Rectal smooth muscle tissue (tissue), 1 donor: ENCODE measurements around the gene PCCA.
"Not testable (repeated sequence)": the region's sequence is repeated elsewhere in the genome, so short reads cannot be mapped to it uniquely, and the experiment has no call there.

Source experiments
- H3K27ac ChIP-seq: one replicate; pipeline ENCODE4 v1.7.0; 2013; ENCODE audit warnings: low read depth, low read length, inconsistent platforms
- H3K27me3 ChIP-seq: one replicate; pipeline ENCODE4 v1.7.0; 2013; ENCODE audit warnings: low read length; ENCODE audit not compliant: control insufficient read depth, insufficient read depth
- H3K36me3 ChIP-seq: one replicate; pipeline ENCODE4 v1.7.0; 2013; ENCODE audit warnings: low read length; ENCODE audit not compliant: control insufficient read depth, insufficient read depth
- H3K4me1 ChIP-seq: one replicate; pipeline ENCODE4 v1.7.0; 2013; ENCODE audit warnings: low read length; ENCODE audit not compliant: control insufficient read depth, insufficient read depth
- H3K4me3 ChIP-seq: one replicate; pipeline ENCODE4 v1.7.0; 2013; ENCODE audit warnings: low read length
- H3K9ac ChIP-seq: one replicate; pipeline ENCODE4 v1.7.0; 2013; ENCODE audit warnings: low read length

Gene PCCA

GRCh38 chr13:100212904-100213553, 124.1 kb downstream of the PCCA start:
- Histone ChIP-seq H3K4me3 (no peak overlapping the region), H3K36me3 (no peaks in the 10 kb centered on the region), H3K27me3 (no peaks in the 10 kb centered on the region), H3K27ac (no peak overlapping the region), H3K9ac (no peak overlapping the region), H3K4me1 (no peaks in the 10 kb centered on the region)

DNA sequence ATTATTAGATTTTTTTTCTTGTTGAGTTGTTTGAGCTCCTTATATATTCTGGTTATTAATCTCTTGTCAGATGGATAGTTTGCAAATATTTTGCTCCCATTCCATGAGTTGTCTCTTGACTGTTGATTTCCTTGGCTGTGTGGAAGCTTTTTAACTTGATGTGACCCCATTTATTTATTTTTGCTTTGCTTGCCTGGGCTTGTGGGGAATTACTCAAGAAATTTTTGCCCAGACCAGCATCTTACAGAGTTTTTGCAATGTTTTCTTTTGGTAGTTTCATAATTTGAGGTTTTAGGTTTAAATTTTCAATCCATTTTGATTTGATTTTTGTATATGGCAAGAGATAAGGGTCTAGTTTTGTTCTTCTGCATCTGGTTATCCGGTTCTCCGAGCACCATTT, 124.7 kb downstream of the PCCA start:
- no peak overlapping the region for H3K9ac ChIP-seq
- no peak overlapping the region for H3K27ac ChIP-seq
- no peaks in the 10 kb centered on the region for H3K27me3 ChIP-seq
- no peaks in the 10 kb centered on the region for H3K36me3 ChIP-seq
- H3K4me1 ChIP-seq, result no peaks in the 10 kb centered on the region
- H3K4me3 ChIP-seq, result no peak overlapping the region

- H3K27ac ChIP-seq, result no peak overlapping the region
- H3K4me1 ChIP-seq, result no peaks in the 10 kb centered on the region
- no peaks in the 10 kb centered on the region for H3K36me3 ChIP-seq
Observed at GRCh38 chr13:100214886-100215285, 126.0 kb downstream of the PCCA start.

DNA sequence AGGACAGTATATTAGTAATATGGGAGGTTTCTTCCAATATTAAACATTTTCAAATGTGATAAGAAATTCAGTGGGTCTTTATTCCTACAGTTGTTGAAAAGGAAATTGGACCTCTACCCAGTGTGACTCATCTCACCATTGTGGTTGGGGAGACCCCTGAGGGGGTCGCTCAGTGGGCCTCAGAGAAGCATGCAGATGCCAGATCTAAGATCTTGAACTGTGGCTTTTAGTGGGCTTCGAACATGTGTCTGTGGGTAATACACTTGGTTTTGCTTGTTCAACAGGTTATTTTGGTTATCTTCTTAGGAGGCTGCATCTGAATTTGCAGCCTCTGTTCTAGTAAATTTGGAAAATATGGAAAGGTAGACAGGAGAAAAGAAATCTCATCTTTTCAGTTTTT, 132.3 kb downstream of the PCCA start:
- Histone ChIP-seq H3K9ac (no peak overlapping the region), H3K4me1 (no peaks in the 10 kb centered on the region), H3K27me3 (no peaks in the 10 kb centered on the region), H3K36me3 (no peaks in the 10 kb centered on the region), H3K27ac (no peak overlapping the region), H3K4me3 (no peak overlapping the region)

More at GRCh38 chr13:100214886-100215285, 126.0 kb downstream of the PCCA start:
- Histone ChIP-seq H3K4me3 (no peak overlapping the region), H3K9ac (no peak overlapping the region), H3K27me3 (no peaks in the 10 kb centered on the region)

DNA sequence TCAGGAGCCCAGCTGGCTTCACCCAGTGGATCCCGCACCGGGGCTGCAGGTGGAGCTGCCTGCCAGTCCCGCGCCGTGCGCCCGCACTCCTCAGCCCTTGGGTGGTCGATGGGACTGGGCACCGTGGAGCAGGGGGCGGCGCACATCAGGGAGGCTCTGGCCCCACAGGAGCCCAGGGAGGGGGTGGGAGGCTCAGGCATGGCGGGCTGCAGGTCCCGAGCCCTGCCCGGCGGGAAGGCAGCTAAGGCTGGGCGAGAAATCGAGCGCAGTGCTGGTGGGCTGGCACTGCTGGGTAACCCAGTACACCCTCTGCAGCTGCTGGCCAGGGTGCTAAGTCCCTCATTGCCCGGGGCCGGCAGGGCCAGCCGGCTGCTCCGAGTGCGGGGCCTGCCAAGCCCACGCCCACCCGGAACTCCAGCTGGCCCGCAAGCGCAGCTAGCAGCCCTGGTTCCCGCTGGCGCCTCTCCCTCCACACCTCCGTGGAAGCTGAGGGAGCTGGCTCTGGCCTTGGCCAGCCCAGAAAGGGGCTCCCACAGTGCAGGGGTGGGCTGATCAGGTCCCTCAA, 135.2 kb downstream of the PCCA start:
- not testable (repeated sequence) for H3K4me3 ChIP-seq, H3K4me1 ChIP-seq, H3K9ac ChIP-seq, H3K27me3 ChIP-seq, H3K36me3 ChIP-seq, H3K27ac ChIP-seq

DNA sequence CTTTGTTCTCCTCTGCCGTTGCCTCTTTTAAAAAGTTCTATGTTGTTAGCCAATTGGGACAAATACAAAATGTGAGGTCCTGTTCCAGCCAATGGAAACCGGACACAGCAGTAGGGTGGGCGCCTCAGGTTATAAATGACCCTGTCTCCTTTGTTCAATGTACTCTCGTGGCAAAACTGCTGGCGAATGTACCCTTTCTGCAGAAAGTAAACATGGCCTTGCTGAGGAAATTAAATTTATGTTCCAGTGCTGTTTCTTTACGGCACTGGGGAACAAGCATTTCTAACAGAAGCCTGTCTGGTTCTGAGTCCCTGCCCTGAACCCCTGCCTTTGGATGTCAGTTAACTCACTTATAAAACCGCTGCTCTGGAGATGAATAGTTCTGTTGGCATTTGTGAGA, 140.7 kb downstream of the PCCA start:
- Histone ChIP-seq H3K4me3 (no peak overlapping the region), H3K9ac (no peak overlapping the region), H3K27ac (no peak overlapping the region), H3K36me3 (no peaks in the 10 kb centered on the region), H3K27me3 (no peaks in the 10 kb centered on the region), H3K4me1 (no peaks in the 10 kb centered on the region)

GRCh38 chr13:100230769-100231149, 141.9 kb downstream of the PCCA start:
- Histone ChIP-seq H3K36me3 (no peaks in the 10 kb centered on the region), H3K27ac (no peak overlapping the region), H3K4me1 (no peaks in the 10 kb centered on the region), H3K9ac (no peak overlapping the region), H3K27me3 (no peaks in the 10 kb centered on the region), H3K4me3 (no peak overlapping the region)

- H3K4me3 ChIP-seq, result no peak overlapping the region
- H3K27me3 ChIP-seq, result no peaks in the 10 kb centered on the region
- no peak overlapping the region for H3K27ac ChIP-seq
Observed at GRCh38 chr13:100231176-100231575, 142.3 kb downstream of the PCCA start.

DNA sequence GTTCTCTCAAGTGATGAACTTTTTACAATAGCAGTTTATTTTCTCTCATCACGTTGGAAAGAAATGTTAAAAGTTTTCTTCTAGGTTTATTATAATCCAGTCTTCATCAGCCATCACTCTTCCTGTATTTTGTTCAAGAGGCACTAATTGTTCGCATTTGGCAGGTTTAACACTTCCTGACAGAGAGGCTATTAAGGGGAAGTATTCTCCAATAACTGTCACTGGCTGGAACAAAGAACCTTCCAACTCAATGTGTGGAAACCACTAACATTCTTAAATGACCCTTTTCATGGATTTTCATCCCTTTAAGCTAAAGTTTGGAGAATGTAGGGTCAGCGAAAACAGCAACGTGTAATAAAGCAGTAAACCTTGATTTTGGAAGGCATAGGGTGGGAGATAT, 145.1 kb downstream of the PCCA start:
- no peaks in the 10 kb centered on the region for H3K36me3 ChIP-seq
- no peaks in the 10 kb centered on the region for H3K4me1 ChIP-seq
- no peak overlapping the region for H3K4me3 ChIP-seq
- no peaks in the 10 kb centered on the region for H3K27me3 ChIP-seq
- no peak overlapping the region for H3K27ac ChIP-seq
- no peak overlapping the region for H3K9ac ChIP-seq

More at GRCh38 chr13:100231176-100231575, 142.3 kb downstream of the PCCA start:
- no peaks in the 10 kb centered on the region for H3K36me3 ChIP-seq
- no peak overlapping the region for H3K9ac ChIP-seq
- H3K4me1 ChIP-seq, result no peaks in the 10 kb centered on the region

DNA sequence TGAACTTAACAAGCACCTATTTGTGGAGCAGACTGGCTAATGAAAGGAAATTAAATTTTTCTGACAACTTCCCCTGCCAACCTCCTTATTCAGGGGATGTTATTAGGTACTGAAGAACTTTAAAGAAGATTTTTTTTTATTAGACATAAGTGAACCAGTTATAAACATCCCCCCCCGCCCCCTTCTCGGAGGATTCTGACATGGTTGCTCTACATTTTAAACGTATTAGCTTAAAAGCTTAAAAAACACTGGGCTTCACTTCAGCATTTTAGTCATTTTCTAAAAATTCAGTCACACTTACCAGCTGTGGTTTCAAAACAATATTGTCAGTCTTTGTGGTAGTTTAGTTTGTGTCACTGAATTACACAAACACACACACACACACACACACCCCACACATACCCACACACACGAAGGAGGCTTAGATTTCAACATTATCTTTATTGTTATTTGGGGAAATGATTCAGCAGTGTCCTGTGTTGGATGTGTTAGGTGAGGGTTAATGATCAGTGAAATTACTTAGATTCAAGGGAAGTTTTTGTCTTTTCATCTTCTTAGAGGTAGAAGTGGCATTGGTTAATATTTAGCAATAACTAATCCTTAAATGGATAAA, 145.7 kb downstream of the PCCA start:
- Histone ChIP-seq H3K4me1 (no peaks in the 10 kb centered on the region), H3K36me3 (no peaks in the 10 kb centered on the region), H3K9ac (no peak overlapping the region), H3K4me3 (no peak overlapping the region), H3K27me3 (no peaks in the 10 kb centered on the region), H3K27ac (no peak overlapping the region)

DNA sequence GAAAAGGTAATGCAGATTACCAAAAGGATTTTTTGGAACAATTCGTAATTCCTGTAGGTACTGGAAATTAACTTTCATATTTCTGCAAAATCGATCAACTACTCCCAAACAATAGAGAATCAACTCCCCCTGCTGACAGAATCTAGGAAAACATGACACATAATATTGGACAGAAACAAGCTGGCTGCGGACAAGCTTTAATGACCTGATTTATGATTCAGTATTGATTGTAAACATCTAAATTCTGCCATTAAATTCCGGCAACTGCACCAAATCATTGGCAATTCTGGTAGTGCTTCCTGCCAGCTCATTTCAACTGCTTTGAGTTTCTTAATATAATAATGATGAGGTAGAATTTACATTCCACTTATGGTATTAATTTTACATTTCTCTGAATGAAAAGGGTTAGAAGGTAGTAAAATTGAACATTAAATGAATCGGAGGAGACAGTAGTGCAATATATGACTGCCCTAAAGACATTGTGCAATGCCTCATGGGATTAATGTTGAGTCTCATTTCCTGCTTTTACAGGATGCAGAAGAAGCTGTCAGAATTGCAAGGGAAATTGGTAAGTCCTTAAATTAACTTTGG, 146.5 kb downstream of the PCCA start:
- H3K36me3 ChIP-seq, result no peaks in the 10 kb centered on the region
- no peak overlapping the region for H3K4me3 ChIP-seq

DNA sequence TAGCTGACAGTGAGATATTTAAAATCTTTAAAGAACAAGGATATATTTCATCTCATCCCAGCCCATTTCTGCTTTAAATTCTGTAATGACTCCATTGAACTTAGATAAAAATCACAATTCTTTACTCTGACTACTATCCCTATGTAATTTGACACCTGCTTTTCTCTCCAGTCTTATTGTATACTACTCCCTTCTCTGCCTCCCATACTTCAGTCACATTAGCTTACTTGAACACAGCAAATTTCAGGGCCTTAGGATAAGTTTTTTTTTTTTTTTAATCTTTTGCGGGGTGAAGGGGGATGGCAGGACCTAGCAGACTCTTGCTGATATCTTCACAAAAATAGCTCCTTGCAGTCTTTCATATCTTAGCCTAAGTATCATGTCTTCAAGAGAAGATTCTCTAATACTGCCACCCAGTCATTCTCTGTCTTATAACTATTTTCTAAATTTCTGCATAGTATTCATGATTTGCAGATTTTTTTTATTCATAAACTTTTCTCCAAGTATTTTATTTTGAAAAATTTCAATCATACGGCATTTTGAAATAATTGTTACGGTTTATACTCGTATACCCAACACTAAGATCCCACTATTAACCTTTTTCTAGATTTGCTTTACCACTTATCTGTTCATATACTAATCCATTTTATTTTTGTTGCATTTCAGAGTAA, 151.4 kb downstream of the PCCA start:
- Histone ChIP-seq H3K4me1 (no peaks in the 10 kb centered on the region), H3K27me3 (no peaks in the 10 kb centered on the region), H3K4me3 (no peak overlapping the region), H3K36me3 (no peaks in the 10 kb centered on the region), H3K9ac (no peak overlapping the region), H3K27ac (no peak overlapping the region)

More for the DNA sequence above, 146.5 kb downstream of the PCCA start:
- H3K9ac ChIP-seq, result no peak overlapping the region
- H3K27me3 ChIP-seq, result no peaks in the 10 kb centered on the region
- no peak overlapping the region for H3K27ac ChIP-seq
- H3K4me1 ChIP-seq, result no peaks in the 10 kb centered on the region
